Erythroblast (primary cell): Measurements from ENCODE around the gene RASSF9.

ENCODE experiments used
- GATA1 ChIP-seq: IDR thresholded peaks from 2 replicates; pipeline ENCODE4 v1.6.1; 2011; ENCODE audit warnings: low read depth, mild to moderate bottlenecking, control low read depth, low read length, moderate library complexity
- POLR2A ChIP-seq: IDR thresholded peaks from 2 replicates; pipeline ENCODE4 v1.6.1; 2011; ENCODE audit warnings: mild to moderate bottlenecking, low read length

GRCh38 chr12:85805654-85806053 is 30.6 kb downstream of the RASSF9 start:
- TF ChIP-seq POLR2A = no peak
- TF ChIP-seq GATA1 = no peak
